HG03135 (cell line): ENCODE measurements around the gene CCDC197.

Experiments
- ATAC-seq: cut with Tn5 transposase; IDR thresholded peaks from one replicate; pipeline ENCODE4 v1.9.1; 2021; ENCODE audit warnings: mild to moderate bottlenecking, moderate library complexity; ENCODE audit not compliant: unreplicated experiment

CCDC197 gene

GRCh38 chr14:94040796-94041195 is 43.7 kb downstream of the CCDC197 start:
- no peak for ATAC-seq

GRCh38 chr14:94041551-94042346 is 44.6 kb downstream of the CCDC197 start:
- ATAC-seq = no peak

GRCh38 chr14:94042433-94043091 is 45.5 kb downstream of the CCDC197 start:
- no peak for ATAC-seq

GRCh38 chr14:94043111-94043755 is 46.1 kb downstream of the CCDC197 start:
- ATAC-seq = no peak

- ATAC-seq = no peak
These were observed 46.8 kb downstream of the CCDC197 start for GRCh38 chr14:94043756-94044475.

- ATAC-seq = no peak
These were observed 47.5 kb downstream of the CCDC197 start for GRCh38 chr14:94044476-94045091.

GRCh38 chr14:94045101-94045500 is 48.0 kb downstream of the CCDC197 start:
- ATAC-seq = no peak

- no peak for ATAC-seq
These were observed 48.7 kb downstream of the CCDC197 start for GRCh38 chr14:94045563-94046345.

GRCh38 chr14:94046696-94047250 is 49.7 kb downstream of the CCDC197 start:
- no peak for ATAC-seq

GRCh38 chr14:94047581-94047980 is 50.5 kb downstream of the CCDC197 start:
- no peak for ATAC-seq

- ATAC-seq = no peak
These were observed 51.9 kb downstream of the CCDC197 start for GRCh38 chr14:94048691-94049624.

- no peak for ATAC-seq
These were observed 52.5 kb downstream of the CCDC197 start for GRCh38 chr14:94049625-94050023.

- no peak for ATAC-seq
These were observed 53.3 kb downstream of the CCDC197 start for GRCh38 chr14:94050231-94050880.

GRCh38 chr14:94051115-94051514 is 54.0 kb downstream of the CCDC197 start:
- ATAC-seq = no peak

- ATAC-seq = no peak
These were observed 54.7 kb downstream of the CCDC197 start for GRCh38 chr14:94051779-94052178.

GRCh38 chr14:94052199-94052598 is 55.1 kb downstream of the CCDC197 start:
- ATAC-seq = no peak

GRCh38 chr14:94052662-94053061 is 55.6 kb downstream of the CCDC197 start:
- ATAC-seq = no peak

GRCh38 chr14:94054401-94054800 is 57.3 kb downstream of the CCDC197 start:
- ATAC-seq = no peak
